Hepatocyte (in vitro differentiated cells): Measurements from ENCODE around the gene CABCOCO1. TPM values are rescaled to one million over a fixed set of nuclear protein-coding genes. Genes with fewer than 3 reads are reported as not detected.

Experiments used
- DNase-seq: peaks from one replicate; pipeline ENCODE4 v3.0.0-alpha.2; 2016; ENCODE audit warnings: low spot score
- H2AFZ ChIP-seq: fragments of 200-600 bp; sonication (generic); 2 replicates; pipeline ENCODE4 v1.6.0; 2016; ENCODE audit warnings: antibody characterized with exemption, mild to moderate bottlenecking
- H3K27ac ChIP-seq: fragments of 200-600 bp; sonication (generic); 2 replicates; pipeline ENCODE4 v1.5.1; 2016; ENCODE audit warnings: mild to moderate bottlenecking
- H3K27me3 ChIP-seq: fragments of 200-600 bp; sonication (generic); 2 replicates; pipeline ENCODE4 v1.6.1; 2016
- H3K36me3 ChIP-seq: fragments of 200-600 bp; sonication (generic); replicated peaks from 2 replicates; pipeline ENCODE4 v1.5.1; 2016; ENCODE audit warnings: low read depth; ENCODE audit not compliant: insufficient read depth
- H3K4me1 ChIP-seq: fragments of 200-600 bp; sonication (generic); 2 replicates; pipeline ENCODE4 v1.5.1; 2016; ENCODE audit warnings: mild to moderate bottlenecking, moderate library complexity; ENCODE audit not compliant: insufficient read depth
- H3K4me2 ChIP-seq: fragments of 200-600 bp; sonication (generic); 2 replicates; pipeline ENCODE4 v1.6.0; 2016
- H3K4me3 ChIP-seq: fragments of 200-600 bp; sonication (generic); 2 replicates; pipeline ENCODE4 v1.5.1; 2016; ENCODE audit warnings: mild to moderate bottlenecking
- H3K79me2 ChIP-seq: fragments of 200-600 bp; sonication (generic); 2 replicates; pipeline ENCODE4 v1.6.0; 2017; ENCODE audit warnings: mild to moderate bottlenecking
- H3K9me2 ChIP-seq: fragments of 200-600 bp; sonication (generic); replicated peaks from 2 replicates; pipeline ENCODE4 v1.6.0; 2017; ENCODE audit warnings: mild to moderate bottlenecking; ENCODE audit not compliant: insufficient read depth
- H3K9me3 ChIP-seq: fragments of 200-600 bp; sonication (generic); 2 replicates; pipeline ENCODE4 v1.5.1; 2016; ENCODE audit warnings: low read depth, mild to moderate bottlenecking
- H4K20me1 ChIP-seq: fragments of 200-600 bp; sonication (generic); 2 replicates; pipeline ENCODE4 v1.6.0; 2016; ENCODE audit warnings: mild to moderate bottlenecking; ENCODE audit not compliant: insufficient read depth, poor library complexity, severe bottlenecking
- EZH2 ChIP-seq: fragments of 200-600 bp; sonication (generic); IDR thresholded peaks from 2 replicates; pipeline ENCODE4 v1.6.1; 2016; ENCODE audit warnings: antibody characterized with exemption, mild to moderate bottlenecking, borderline replicate concordance
- EZH2phosphoT487 ChIP-seq: fragments of 200-600 bp; sonication (generic); IDR thresholded peaks from one replicate; pipeline ENCODE4 v1.6.1; 2018; ENCODE audit warnings: antibody characterized with exemption, mild to moderate bottlenecking, low read depth, moderate library complexity; ENCODE audit not compliant: unreplicated experiment, severe bottlenecking
- WGBS: methylation state at CpG from one replicate; pipeline ENCODE4 v1.1.6; 2016; ENCODE audit warnings: low lambda C conversion rate; ENCODE audit errors: missing lambda C conversion rate; 5-methylcytosine and 5-hydroxymethylcytosine counted together
- polyA plus RNA-seq: library from polyadenylated mRNA; unstranded; fragments of >200 nt; fragmentation: Nextera tagmentation; extraction: Ambion mirVana; gene quantifications from 2 replicates; pipeline ENCODE4 v1.2.1, GENCODE V29; 2016
- total RNA-seq: library from RNA; depleted of rRNA; stranded (reverse); fragments of >200 nt; gene quantifications from 2 replicates; pipeline ENCODE4 v1.2.3, GENCODE V29; 2014
- TF ChIP-seq, protein P1 (sequence below): fragments of 200-600 bp; sonication (generic); IDR thresholded peaks from 2 replicates; pipeline ENCODE4 v1.5.1; 2016; ENCODE audit warnings: antibody characterized with exemption, mild to moderate bottlenecking; ENCODE audit not compliant: poor library complexity

CABCOCO1 gene
- total and polyA plus RNA-seq, 2 experiments from 2014 or later = 1.4 to 1.6 TPM

DNA sequence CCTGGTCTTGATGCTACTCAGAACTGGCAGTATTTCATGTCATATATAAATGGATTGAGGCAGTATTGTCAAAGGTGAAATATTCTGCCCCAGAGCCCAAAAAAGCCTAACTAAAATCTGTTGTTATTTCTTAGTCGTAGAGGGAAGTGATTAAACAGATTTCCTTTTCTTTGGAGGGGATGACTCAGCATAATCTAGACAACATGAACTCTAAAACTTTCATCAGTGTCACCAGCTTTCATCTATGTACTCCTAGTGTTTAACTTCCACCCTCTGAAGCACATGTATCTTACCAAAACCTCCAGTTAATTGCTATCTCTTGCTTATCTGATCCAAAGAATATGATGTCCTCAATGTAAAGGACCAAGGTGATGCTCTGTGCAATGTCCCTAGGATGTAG, 141.7 kb downstream of the CABCOCO1 start:
- H3K27ac ChIP-seq = no peak overlapping the region
- H2AFZ ChIP-seq = no peak overlapping the region
- WGBS = 61% methylated on average over 1 of the region's 1 CpG
- TF ChIP-seq, protein P1, sequence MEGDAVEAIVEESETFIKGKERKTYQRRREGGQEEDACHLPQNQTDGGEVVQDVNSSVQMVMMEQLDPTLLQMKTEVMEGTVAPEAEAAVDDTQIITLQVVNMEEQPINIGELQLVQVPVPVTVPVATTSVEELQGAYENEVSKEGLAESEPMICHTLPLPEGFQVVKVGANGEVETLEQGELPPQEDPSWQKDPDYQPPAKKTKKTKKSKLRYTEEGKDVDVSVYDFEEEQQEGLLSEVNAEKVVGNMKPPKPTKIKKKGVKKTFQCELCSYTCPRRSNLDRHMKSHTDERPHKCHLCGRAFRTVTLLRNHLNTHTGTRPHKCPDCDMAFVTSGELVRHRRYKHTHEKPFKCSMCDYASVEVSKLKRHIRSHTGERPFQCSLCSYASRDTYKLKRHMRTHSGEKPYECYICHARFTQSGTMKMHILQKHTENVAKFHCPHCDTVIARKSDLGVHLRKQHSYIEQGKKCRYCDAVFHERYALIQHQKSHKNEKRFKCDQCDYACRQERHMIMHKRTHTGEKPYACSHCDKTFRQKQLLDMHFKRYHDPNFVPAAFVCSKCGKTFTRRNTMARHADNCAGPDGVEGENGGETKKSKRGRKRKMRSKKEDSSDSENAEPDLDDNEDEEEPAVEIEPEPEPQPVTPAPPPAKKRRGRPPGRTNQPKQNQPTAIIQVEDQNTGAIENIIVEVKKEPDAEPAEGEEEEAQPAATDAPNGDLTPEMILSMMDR = no peak
- TF ChIP-seq EZH2phosphoT487 = no peak
- TF ChIP-seq EZH2 = no peak
- no peak for DNase-seq
- no peaks in the 10 kb centered on the region for H3K79me2 ChIP-seq
- no peaks in the 10 kb centered on the region for H3K36me3 ChIP-seq
- H3K4me2 ChIP-seq = no peak overlapping the region
- no peak overlapping the region for H3K4me3 ChIP-seq
- no peaks in the 10 kb centered on the region for H3K4me1 ChIP-seq
- H4K20me1 ChIP-seq = no peaks in the 10 kb centered on the region
- no peaks in the 10 kb centered on the region for H3K9me3 ChIP-seq
- no peaks in the 10 kb centered on the region for H3K9me2 ChIP-seq
- H3K27me3 ChIP-seq = no peaks in the 10 kb centered on the region

- Histone ChIP-seq H3K4me2 (no peak overlapping the region), H2AFZ (no peak overlapping the region), H3K79me2 (no peaks in the 10 kb centered on the region), H4K20me1 (no peaks in the 10 kb centered on the region), H3K36me3 (no peaks in the 10 kb centered on the region), H3K27ac (no peak overlapping the region), H3K9me3 (no peaks in the 10 kb centered on the region), H3K4me3 (no peak overlapping the region), H3K27me3 (no peaks in the 10 kb centered on the region), H3K4me1 (no peaks in the 10 kb centered on the region), H3K9me2 (no peaks in the 10 kb centered on the region)
- no peak for DNase-seq
- TF ChIP-seq, protein P1 = no peak
- TF ChIP-seq EZH2phosphoT487 (no peak), EZH2 (no peak)
- 92% methylated on average over 3 of the region's 3 CpGs for WGBS
These were observed 142.4 kb downstream of the CABCOCO1 start for GRCh38 chr10:61805091-61805490.

DNA sequence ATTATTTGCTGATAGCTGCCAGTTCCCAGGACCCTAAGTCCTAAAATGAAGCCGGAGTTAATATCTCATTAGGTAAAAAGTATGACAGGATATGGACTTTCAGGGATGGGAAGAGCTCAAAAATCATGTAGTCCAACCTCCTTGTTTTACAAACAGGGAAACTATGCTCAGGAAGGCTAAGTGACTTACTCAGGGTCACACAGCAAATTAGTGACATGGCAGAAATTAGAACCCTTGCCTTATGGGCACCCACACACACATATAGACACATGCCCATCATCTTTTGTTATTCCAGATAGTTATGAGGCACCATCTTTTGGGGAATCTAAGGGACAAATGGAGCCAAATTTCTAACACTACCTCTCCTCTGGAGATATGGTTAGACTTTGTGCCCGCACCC, 147.5 kb downstream of the CABCOCO1 start:
- H3K9me3 ChIP-seq = no peaks in the 10 kb centered on the region
- H3K36me3 ChIP-seq = no peaks in the 10 kb centered on the region
- H3K27ac ChIP-seq = no peak overlapping the region
- DNase-seq = no peak
- H3K4me3 ChIP-seq = no peak overlapping the region
- no peak overlapping the region for H3K4me2 ChIP-seq
- H4K20me1 ChIP-seq = no peaks in the 10 kb centered on the region
- no peaks in the 10 kb centered on the region for H3K4me1 ChIP-seq
- 99% methylated on average over 2 of the region's 2 CpGs for WGBS
- TF ChIP-seq EZH2phosphoT487 (no peak), EZH2 (no peak)
- TF ChIP-seq, protein P1 = no peak
- no peaks in the 10 kb centered on the region for H3K9me2 ChIP-seq
- H3K79me2 ChIP-seq = no peaks in the 10 kb centered on the region
- H3K27me3 ChIP-seq = no peaks in the 10 kb centered on the region
- no peak overlapping the region for H2AFZ ChIP-seq
